GM10266 (cell line): ENCODE results near the gene SMYD2.

ENCODE experiments used
- DNase-seq: peaks from one replicate; pipeline ENCODE4 v3.0.0; 2012; ENCODE audit errors: extremely low spot score
- CTCF ChIP-seq: IDR thresholded peaks from 2 replicates; pipeline ENCODE4 v1.5.1; 2012; ENCODE audit warnings: mild to moderate bottlenecking, low read depth; ENCODE audit not compliant: control insufficient read depth, insufficient read depth; ENCODE audit errors: missing control alignments

Gene SMYD2

GRCh38 chr1:214281720-214282629, 1.0 kb downstream of the SMYD2 start:
- DNase-seq = no peak
- TF ChIP-seq CTCF = no peak

- DNase-seq = no peak
- no peak for TF ChIP-seq CTCF
These were observed 1.8 kb downstream of the SMYD2 start for GRCh38 chr1:214282630-214283242.

- DNase-seq = no peak
- no peak for TF ChIP-seq CTCF
These were observed 4.9 kb downstream of the SMYD2 start for GRCh38 chr1:214285610-214286440.

GRCh38 chr1:214287884-214288283, 6.9 kb downstream of the SMYD2 start:
- no peak for DNase-seq
- no peak for TF ChIP-seq CTCF

GRCh38 chr1:214289574-214290272, 8.8 kb downstream of the SMYD2 start:
- TF ChIP-seq CTCF = no peak

GRCh38 chr1:214290424-214291037, 9.6 kb downstream of the SMYD2 start:
- no peak for DNase-seq
- TF ChIP-seq CTCF = no peak

More at GRCh38 chr1:214289574-214290272, 8.8 kb downstream of the SMYD2 start:
- DNase-seq = no peak
